SK-N-SH treated with all-trans-retinoic acid at 6 μM for 48 hours (cell line): ENCODE results near the gene FCGR1A.
"Not testable (repeated sequence)": the region's sequence is repeated elsewhere in the genome, so short reads cannot be mapped to it uniquely, and the experiment has no call there.

Experiments used
- ARNTL ChIP-seq: fragments of 450-650 bp; formaldehyde crosslinking; IDR thresholded peaks from 2 replicates; pipeline ENCODE4 v1.5.0; 2020; ENCODE audit warnings: low read depth, mild to moderate bottlenecking, moderate library complexity, borderline replicate concordance
- PPARA ChIP-seq: fragments of 250-450 bp; sonication (Bioruptor Pico); IDR thresholded peaks from 2 replicates; pipeline ENCODE4 v1.5.0; 2020; ENCODE audit warnings: mild to moderate bottlenecking, borderline replicate concordance
- ZFP3 ChIP-seq: fragments of 250-450 bp; sonication (Bioruptor Pico); IDR thresholded peaks from 2 replicates; pipeline ENCODE4 v1.5.0; 2020; ENCODE audit warnings: mild to moderate bottlenecking, moderate library complexity
- ZFP30 ChIP-seq: fragments of 450-650 bp; formaldehyde crosslinking; IDR thresholded peaks from 2 replicates; pipeline ENCODE4 v1.5.0; 2022; ENCODE audit warnings: mild to moderate bottlenecking, moderate library complexity
- ZNF8 ChIP-seq: fragments of 450-650 bp; formaldehyde crosslinking; IDR thresholded peaks from 2 replicates; pipeline ENCODE4 v1.5.0; 2020; ENCODE audit warnings: mild to moderate bottlenecking, moderate library complexity
- TF ChIP-seq, protein P1 (sequence below): fragments of 250-450 bp; sonication (Bioruptor Pico); IDR thresholded peaks from 2 replicates; pipeline ENCODE4 v1.8.0; 2020; ENCODE audit warnings: mild to moderate bottlenecking, moderate library complexity, borderline replicate concordance
- TF ChIP-seq, protein P2 (sequence below): fragments of 250-450 bp; sonication (Bioruptor Pico); IDR thresholded peaks from 2 replicates; pipeline ENCODE4 v1.5.1; 2021; ENCODE audit warnings: mild to moderate bottlenecking, moderate library complexity
- TF ChIP-seq, protein P3 (sequence below): fragments of 250-450 bp; sonication (Bioruptor Pico); IDR thresholded peaks from 2 replicates; pipeline ENCODE4 v1.5.0; 2020; ENCODE audit warnings: mild to moderate bottlenecking, moderate library complexity
- TF ChIP-seq, protein P4 (sequence below): fragments of 250-450 bp; sonication (Bioruptor Pico); IDR thresholded peaks from 2 replicates; pipeline ENCODE4 v1.5.1; 2020; ENCODE audit warnings: low read depth, mild to moderate bottlenecking, moderate library complexity

DNA sequence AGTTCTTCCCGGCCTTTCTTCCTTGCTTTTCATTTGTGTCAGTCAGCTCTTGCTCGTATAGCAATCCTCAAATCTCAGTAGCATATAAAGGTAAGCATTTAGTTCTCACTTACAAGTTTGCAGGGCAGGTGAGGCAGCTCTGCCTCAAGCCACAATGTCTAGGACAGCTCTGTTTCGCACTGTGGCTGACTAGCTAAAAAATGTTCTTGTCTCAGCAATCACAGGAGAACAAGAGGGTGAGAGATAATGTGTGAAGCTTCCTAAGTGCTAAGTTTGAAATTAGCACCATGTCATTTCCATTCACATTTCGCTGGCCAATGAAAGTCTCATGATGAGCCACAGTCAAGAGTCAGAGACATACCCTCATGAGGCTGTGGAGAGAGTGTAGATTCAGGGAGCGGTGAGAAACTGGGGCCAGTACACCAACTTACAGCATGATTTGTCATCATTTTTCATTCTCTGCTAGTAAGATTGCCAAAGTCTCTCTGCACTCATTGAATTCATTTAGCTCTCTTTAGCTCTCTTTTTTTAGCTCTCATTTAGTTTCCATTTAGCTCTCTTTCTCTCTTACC lies 995 bp upstream of the FCGR1A start:
- not testable (repeated sequence) for TF ChIP-seq ZNF8, ZFP30, ZFP3, ARNTL, PPARA (CRISPR knock-in tag)
- TF ChIP-seq, protein P1, sequence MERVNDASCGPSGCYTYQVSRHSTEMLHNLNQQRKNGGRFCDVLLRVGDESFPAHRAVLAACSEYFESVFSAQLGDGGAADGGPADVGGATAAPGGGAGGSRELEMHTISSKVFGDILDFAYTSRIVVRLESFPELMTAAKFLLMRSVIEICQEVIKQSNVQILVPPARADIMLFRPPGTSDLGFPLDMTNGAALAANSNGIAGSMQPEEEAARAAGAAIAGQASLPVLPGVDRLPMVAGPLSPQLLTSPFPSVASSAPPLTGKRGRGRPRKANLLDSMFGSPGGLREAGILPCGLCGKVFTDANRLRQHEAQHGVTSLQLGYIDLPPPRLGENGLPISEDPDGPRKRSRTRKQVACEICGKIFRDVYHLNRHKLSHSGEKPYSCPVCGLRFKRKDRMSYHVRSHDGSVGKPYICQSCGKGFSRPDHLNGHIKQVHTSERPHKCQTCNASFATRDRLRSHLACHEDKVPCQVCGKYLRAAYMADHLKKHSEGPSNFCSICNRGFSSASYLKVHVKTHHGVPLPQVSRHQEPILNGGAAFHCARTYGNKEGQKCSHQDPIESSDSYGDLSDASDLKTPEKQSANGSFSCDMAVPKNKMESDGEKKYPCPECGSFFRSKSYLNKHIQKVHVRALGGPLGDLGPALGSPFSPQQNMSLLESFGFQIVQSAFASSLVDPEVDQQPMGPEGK (CRISPR knock-in tag): not testable (repeated sequence)
- TF ChIP-seq, protein P2, sequence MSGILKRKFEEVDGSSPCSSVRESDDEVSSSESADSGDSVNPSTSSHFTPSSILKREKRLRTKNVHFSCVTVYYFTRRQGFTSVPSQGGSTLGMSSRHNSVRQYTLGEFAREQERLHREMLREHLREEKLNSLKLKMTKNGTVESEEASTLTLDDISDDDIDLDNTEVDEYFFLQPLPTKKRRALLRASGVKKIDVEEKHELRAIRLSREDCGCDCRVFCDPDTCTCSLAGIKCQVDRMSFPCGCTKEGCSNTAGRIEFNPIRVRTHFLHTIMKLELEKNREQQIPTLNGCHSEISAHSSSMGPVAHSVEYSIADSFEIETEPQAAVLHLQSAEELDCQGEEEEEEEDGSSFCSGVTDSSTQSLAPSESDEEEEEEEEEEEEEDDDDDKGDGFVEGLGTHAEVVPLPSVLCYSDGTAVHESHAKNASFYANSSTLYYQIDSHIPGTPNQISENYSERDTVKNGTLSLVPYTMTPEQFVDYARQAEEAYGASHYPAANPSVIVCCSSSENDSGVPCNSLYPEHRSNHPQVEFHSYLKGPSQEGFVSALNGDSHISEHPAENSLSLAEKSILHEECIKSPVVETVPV: not testable (repeated sequence)
- TF ChIP-seq, protein P3, sequence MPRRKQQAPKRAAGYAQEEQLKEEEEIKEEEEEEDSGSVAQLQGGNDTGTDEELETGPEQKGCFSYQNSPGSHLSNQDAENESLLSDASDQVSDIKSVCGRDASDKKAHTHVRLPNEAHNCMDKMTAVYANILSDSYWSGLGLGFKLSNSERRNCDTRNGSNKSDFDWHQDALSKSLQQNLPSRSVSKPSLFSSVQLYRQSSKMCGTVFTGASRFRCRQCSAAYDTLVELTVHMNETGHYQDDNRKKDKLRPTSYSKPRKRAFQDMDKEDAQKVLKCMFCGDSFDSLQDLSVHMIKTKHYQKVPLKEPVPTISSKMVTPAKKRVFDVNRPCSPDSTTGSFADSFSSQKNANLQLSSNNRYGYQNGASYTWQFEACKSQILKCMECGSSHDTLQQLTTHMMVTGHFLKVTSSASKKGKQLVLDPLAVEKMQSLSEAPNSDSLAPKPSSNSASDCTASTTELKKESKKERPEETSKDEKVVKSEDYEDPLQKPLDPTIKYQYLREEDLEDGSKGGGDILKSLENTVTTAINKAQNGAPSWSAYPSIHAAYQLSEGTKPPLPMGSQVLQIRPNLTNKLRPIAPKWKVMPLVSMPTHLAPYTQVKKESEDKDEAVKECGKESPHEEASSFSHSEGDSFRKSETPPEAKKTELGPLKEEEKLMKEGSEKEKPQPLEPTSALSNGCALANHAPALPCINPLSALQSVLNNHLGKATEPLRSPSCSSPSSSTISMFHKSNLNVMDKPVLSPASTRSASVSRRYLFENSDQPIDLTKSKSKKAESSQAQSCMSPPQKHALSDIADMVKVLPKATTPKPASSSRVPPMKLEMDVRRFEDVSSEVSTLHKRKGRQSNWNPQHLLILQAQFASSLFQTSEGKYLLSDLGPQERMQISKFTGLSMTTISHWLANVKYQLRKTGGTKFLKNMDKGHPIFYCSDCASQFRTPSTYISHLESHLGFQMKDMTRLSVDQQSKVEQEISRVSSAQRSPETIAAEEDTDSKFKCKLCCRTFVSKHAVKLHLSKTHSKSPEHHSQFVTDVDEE (CRISPR knock-in tag): not testable (repeated sequence)
- TF ChIP-seq, protein P4, sequence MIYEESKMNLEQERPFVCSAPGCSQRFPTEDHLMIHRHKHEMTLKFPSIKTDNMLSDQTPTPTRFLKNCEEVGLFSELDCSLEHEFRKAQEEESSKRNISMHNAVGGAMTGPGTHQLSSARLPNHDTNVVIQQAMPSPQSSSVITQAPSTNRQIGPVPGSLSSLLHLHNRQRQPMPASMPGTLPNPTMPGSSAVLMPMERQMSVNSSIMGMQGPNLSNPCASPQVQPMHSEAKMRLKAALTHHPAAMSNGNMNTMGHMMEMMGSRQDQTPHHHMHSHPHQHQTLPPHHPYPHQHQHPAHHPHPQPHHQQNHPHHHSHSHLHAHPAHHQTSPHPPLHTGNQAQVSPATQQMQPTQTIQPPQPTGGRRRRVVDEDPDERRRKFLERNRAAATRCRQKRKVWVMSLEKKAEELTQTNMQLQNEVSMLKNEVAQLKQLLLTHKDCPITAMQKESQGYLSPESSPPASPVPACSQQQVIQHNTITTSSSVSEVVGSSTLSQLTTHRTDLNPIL (CRISPR knock-in tag): not testable (repeated sequence)
